GM12872 (cell line): ENCODE measurements around the gene LGALS16.

Experiments used
- TF ChIP-seq, protein P1 (sequence below): IDR thresholded peaks from 3 replicates; pipeline ENCODE4 v1.5.1; 2011; ENCODE audit warnings: low read depth, mild to moderate bottlenecking, low read length, moderate library complexity; ENCODE audit not compliant: insufficient read depth

The LGALS16 gene

DNA sequence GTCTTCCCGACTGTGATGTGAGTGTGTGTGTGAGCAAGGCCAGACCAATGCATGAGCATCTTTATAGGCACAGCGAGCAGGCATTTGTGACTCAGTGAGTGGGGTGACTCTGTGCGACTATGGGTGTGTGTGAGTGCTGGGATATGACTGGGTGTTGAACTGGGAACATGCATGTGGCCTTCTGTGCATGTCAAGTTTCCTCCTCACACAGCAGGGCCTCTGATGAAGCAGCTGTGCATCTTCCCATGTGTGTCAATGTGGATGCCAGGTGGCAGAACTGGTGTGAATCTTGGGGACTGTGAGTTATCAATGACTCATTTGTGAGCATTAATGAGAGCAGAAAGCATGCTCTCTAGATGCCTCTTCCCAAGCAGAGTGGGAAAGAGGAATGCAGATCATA is 36.5 kb downstream of the LGALS16 start:
- TF ChIP-seq, protein P1, sequence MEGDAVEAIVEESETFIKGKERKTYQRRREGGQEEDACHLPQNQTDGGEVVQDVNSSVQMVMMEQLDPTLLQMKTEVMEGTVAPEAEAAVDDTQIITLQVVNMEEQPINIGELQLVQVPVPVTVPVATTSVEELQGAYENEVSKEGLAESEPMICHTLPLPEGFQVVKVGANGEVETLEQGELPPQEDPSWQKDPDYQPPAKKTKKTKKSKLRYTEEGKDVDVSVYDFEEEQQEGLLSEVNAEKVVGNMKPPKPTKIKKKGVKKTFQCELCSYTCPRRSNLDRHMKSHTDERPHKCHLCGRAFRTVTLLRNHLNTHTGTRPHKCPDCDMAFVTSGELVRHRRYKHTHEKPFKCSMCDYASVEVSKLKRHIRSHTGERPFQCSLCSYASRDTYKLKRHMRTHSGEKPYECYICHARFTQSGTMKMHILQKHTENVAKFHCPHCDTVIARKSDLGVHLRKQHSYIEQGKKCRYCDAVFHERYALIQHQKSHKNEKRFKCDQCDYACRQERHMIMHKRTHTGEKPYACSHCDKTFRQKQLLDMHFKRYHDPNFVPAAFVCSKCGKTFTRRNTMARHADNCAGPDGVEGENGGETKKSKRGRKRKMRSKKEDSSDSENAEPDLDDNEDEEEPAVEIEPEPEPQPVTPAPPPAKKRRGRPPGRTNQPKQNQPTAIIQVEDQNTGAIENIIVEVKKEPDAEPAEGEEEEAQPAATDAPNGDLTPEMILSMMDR = no peak

DNA sequence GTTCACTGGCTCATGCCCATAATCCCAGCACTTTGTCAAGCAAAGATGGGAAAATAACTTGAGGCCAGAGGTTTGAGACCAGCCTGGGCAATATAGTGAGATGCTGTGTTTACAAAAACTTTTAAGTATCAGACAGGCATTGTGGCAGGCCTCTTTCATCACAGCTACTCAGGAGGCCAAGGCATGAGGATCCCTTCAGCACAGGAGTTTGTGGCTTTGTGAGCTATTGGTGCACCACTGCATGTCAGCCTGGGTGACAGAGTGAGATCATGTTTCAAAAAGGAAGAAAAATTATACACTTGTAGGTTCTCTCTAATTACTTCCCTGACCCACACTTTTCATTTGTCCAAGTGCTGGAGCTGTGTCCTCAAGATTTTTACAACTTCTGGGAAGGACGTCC is 37.1 kb downstream of the LGALS16 start:
- TF ChIP-seq, protein P1 = no peak

DNA sequence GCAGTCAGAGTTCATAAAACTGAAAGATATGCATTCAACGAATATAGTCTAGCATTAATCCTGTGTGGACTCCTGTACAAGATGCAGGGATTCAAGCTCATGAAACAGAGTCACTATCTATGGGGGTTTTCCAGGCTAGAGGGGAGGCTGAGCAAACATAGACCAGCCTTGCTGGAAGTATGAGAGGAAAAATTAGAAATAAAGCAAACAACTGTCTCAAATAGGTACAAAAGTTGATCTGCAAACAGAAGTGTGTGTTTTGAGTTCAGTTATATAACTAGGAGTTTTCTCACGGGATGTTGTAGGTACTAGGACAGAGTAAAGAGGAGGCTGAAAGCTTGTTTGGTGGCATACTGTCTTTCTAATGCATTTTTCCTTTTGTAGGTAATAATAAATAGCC is 40.0 kb downstream of the LGALS16 start:
- TF ChIP-seq, protein P1 = no peak

DNA sequence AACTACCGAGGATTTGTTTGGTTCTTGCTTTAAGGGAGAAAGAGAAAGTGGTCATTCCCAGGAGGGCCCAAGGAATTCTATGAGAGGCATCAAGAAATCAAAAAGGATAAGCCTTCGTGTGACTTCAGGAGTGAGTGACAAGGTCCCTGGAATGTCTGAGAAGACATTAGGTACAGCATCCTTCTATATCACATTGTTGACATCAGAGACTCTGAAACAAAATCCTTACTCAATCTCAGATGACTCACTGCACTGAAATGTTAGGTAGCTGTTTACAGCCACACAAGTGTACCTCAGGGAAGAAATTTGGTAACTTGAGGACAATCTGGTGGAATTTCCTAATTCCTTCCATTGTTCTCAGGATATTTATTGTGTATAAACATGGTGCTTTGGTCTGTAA is 40.7 kb downstream of the LGALS16 start:
- TF ChIP-seq, protein P1 = no peak

DNA sequence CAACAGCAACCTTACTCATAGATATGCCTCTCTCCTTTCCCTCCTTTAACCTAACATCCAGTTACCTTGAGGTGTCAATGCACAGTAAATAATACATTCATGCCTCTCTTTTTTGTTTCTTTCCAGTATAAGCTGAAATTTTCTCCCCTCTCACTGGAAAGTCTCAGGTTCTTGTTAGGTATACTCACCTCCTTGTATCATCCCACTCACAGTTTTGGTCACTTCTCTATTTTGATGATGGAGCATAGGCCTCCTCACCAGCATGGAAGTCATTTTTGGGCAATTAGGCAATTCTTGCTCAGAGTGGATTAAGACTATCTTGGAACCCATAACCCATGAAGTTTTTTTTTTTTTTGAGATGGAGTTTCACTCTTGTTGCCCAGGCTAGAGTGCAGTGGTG is 42.8 kb downstream of the LGALS16 start:
- TF ChIP-seq, protein P1 = no peak

DNA sequence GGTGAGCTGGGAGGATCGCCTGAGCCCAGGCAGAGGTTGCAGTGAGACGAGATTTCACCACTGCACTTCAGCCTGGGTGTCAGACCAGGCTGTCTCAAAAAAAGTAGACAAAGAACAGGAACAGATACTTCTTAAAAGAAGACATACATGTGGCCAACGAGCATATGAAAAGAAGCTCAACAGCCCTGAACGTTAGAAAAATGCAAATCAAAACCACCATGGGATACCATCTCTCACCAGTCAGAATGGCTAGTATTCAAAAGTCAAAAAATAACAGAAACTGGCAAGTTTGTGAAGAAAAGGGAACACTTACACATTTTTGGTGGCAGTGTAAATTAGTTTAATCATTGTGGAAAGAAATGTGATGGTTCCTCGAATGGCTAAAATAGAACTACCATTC is 45.6 kb downstream of the LGALS16 start:
- TF ChIP-seq, protein P1 = no peak

DNA sequence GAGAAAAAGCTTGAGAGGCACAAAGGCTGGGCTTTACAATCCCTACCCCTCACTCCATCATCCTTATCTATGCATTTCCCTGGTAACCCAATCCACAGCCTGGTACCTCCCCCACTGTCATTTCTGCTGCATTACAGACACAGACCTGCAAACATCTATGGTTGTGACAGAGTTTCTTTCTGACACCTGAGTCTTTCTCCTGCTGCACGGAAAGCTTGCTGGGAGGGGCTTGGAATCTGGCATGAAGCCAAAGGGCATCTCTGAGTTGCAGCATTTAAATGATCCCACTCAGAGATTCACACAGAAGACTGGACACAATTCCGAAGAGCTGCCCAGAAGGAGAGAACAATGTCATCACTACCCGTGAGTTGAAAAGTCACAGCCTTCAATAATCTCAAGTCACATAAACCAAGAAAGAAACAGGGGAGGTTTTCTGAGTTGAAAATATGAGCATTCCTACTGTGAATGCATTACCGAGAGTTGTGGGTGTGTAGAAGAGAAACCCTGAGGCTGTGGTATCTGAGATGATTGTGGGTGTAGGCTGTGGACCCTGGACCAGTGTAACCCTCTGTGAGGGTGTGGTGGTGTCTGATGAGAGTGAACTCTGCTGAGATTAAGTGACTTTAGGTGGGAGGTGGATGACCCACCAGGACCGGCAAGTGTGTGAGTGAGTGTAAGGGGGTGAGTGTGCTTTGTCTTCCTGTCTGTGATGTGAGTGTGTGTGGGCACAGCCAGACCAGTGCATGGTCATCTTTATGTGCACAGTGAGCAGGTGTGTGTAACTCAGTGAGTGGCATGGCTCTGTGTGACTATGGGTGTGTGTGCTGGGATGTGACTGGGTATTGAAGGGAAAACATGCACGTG is 48.7 kb downstream of the LGALS16 start, which contains the start of gene LGALS14:
LGALS14 (plus strand) TSS at position 301 of the 864 bp plus-strand sequence; CDS start at position 349, 48 bp downstream.
- TF ChIP-seq, protein P1 = no peak
